Activated CD8-positive, alpha-beta memory T cell treated with anti-CD3 and anti-CD28 coated beads for 24 hours (primary cell): ENCODE measurements around the gene ZNF157.

Experiments
- DNase-seq: peaks from one replicate; pipeline ENCODE4 v3.0.0-alpha.2; 2020

Gene ZNF157

GRCh38 chrX:47447607-47448006 is 77.2 kb downstream of the ZNF157 start:
- no peak for DNase-seq

DNA sequence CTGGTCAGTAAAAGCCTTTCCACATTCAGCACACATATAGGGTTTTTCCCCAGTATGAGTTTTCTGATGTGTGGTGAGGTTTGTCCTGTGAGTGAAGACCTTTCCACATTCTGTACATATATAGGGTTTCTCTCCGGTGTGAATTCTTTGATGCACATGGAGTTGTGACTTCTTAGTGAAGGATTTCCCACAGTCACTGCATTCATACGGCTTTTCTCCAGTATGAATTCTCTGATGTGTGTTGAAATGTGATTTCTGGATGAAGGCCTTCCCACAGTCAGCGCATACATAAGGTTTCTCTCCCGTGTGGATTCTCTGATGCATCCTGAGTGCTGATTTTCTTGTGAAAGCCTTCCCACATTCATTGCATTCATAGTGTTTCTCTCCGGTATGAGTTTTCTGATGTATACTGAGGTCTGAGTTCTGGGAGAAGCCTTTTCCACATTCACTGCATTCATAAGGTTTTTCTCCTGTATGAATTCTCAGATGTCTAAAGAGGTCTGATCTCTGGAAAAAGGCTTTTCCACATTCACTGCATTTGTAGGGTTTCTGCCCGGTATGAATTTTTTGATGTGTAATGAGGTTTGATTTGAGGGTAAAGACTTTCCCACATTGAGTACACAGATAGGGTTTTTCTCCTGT is 77.9 kb downstream of the ZNF157 start:
- DNase-seq, result no peak

GRCh38 chrX:47452112-47452511 is 81.7 kb downstream of the ZNF157 start:
- DNase-seq, result no peak

DNA sequence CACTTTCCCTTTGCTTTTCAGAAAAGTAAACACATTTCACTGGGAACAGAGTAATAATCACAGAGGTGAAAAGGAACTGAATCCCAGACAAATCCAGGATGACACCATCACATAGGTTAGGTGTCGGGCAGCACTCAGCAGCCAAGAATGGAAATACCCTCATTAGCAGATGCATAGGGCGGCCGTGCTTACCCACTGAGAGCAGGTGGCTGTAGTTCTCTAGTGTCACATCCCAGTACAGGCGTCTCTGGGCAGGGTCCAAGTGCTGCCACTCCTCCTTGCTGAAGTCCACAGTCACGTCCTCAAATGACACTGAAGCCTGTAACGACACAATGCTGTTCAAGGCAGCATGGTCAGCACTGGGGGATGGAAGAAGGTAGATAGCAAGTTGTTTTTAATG is 85.7 kb downstream of the ZNF157 start:
- no peak for DNase-seq

- DNase-seq, result no peak
Observed at GRCh38 chrX:47458528-47458927, 88.2 kb downstream of the ZNF157 start.

DNA sequence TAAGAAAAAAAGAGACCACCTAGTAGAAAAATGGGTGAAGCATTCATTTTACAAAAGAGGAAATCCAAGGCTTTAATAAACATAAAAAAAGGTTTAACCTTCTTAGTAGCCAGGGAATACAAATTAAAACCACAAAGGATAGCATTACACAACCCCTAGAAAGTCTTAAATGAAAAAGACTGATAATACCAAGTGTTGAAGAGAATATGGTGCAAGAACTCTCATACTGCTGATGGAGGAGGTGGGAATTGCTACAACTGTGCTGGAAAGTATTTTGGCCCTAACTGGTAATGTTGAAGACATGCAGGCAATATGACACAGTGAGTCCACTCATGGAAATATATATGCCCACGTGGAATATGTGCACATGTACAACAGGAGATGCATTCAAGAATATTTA is 90.2 kb downstream of the ZNF157 start:
- no peak for DNase-seq
